Measurements from ENCODE around the gene FRMD4A.
"Not testable (repeated sequence)": the region's sequence is repeated elsewhere in the genome, so short reads cannot be mapped to it uniquely, and the experiment has no call there.

Gene FRMD4A

GRCh38 chr10:13930120-13930519 is 400.6 kb downstream of the FRMD4A start:
- DNase-seq: peak; percentile 93

- no peak for DNase-seq
Observed at GRCh38 chr10:13928451-13928850, 402.3 kb downstream of the FRMD4A start.

GRCh38 chr10:13925971-13926780 is 404.5 kb downstream of the FRMD4A start:
- no peak for DNase-seq

GRCh38 chr10:13924040-13924725 is 406.5 kb downstream of the FRMD4A start:
- DNase-seq: no peak

GRCh38 chr10:13922586-13922985 is 408.1 kb downstream of the FRMD4A start:
- DNase-seq: no peak

- DNase-seq: no peak
Observed at GRCh38 chr10:13921941-13922340, 408.8 kb downstream of the FRMD4A start.

- DNase-seq: not testable (repeated sequence)
Observed at GRCh38 chr10:13921131-13921530, 409.6 kb downstream of the FRMD4A start.

GRCh38 chr10:13920465-13920864 is 410.3 kb downstream of the FRMD4A start:
- no peak for DNase-seq

GRCh38 chr10:13920031-13920430 is 410.7 kb downstream of the FRMD4A start:
- DNase-seq: no peak

- no peak for DNase-seq
Observed at GRCh38 chr10:13917791-13918190, 412.9 kb downstream of the FRMD4A start.

GRCh38 chr10:13916384-13916947 is 414.3 kb downstream of the FRMD4A start:
- DNase-seq: no peak

- DNase-seq: peak; percentile 87
Observed at GRCh38 chr10:13915710-13916109, 415.0 kb downstream of the FRMD4A start.

- DNase-seq: peak; percentile 35
Observed at GRCh38 chr10:13913897-13914296, 416.8 kb downstream of the FRMD4A start.

GRCh38 chr10:13911821-13912520 is 418.8 kb downstream of the FRMD4A start:
- no peak for DNase-seq

GRCh38 chr10:13909516-13910258 is 421.0 kb downstream of the FRMD4A start:
- DNase-seq: no peak

GRCh38 chr10:13908475-13908874 is 422.2 kb downstream of the FRMD4A start:
- peak; percentile 7 for DNase-seq

GRCh38 chr10:13907570-13907969 is 423.2 kb downstream of the FRMD4A start:
- no peak for DNase-seq

GRCh38 chr10:13905281-13905680 is 425.4 kb downstream of the FRMD4A start:
- DNase-seq: no peak

GRCh38 chr10:13904064-13904463 is 426.7 kb downstream of the FRMD4A start:
- DNase-seq: peak; percentile 57

GRCh38 chr10:13902868-13903587 is 427.7 kb downstream of the FRMD4A start:
- DNase-seq: peak; percentile 21

- no peak for DNase-seq
Observed at GRCh38 chr10:13899941-13900340, 430.8 kb downstream of the FRMD4A start.

GRCh38 chr10:13896146-13896545 is 434.6 kb downstream of the FRMD4A start:
- not testable (repeated sequence) for DNase-seq
